Globus pallidus (tissue), 1 donor: ENCODE data around the gene CCK.

Source experiments
- DNase-seq: peaks from one replicate; pipeline ENCODE4 v3.0.0-alpha.2; 2015; ENCODE audit warnings: low spot score

CCK gene

GRCh38 chr3:42267878-42268277 lies 1.9 kb upstream of the CCK start:
- no peak for DNase-seq

DNA sequence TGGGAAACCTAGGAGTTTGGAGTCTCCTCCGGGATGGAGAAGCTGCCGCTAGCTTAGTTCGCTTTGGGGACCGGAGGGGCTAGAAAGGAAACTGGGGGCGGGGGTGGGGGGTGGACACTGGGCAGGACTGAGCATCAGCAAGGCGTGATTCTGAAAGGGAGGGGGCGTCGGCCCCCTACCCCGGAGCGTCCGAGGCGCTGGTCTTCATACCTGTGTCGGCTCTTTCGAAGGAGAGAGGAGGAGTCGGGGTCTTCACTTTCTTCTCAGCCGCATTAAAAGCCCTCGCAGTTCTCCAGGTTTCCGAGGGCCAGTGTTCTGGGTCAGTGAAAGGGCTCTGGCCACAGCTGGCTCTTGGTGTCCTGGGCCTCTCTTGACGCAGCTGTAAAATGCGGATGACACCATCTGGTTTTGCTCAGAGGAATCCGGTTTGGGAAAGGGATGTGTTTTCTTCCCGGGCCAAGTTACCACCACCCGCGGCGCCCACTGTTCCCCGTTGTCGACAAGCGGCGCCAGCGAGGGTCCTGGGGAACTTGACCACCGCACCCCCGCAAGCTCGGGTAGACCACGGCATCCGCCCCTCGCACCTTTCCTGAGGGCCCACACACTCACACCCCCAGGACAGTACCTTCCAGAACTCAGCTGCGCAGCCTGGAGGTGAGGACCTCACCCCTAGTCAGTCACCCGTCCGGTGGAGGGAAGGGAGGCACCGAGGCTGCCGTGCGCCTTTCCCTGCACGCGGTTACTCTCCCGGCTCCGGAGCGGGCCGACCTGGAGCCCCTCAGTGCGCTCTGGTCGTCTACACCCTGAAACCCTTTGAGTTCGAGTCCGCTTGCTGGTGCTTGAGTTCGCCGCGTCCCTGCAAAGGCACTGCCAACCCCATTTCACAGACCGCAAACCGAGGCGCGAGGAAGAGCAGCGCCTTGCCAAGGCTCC lies 660 bp downstream of the CCK start:
- DNase-seq, result no peak

GRCh38 chr3:42264399-42265058 lies 1.5 kb downstream of the CCK start:
- DNase-seq, result no peak

DNA sequence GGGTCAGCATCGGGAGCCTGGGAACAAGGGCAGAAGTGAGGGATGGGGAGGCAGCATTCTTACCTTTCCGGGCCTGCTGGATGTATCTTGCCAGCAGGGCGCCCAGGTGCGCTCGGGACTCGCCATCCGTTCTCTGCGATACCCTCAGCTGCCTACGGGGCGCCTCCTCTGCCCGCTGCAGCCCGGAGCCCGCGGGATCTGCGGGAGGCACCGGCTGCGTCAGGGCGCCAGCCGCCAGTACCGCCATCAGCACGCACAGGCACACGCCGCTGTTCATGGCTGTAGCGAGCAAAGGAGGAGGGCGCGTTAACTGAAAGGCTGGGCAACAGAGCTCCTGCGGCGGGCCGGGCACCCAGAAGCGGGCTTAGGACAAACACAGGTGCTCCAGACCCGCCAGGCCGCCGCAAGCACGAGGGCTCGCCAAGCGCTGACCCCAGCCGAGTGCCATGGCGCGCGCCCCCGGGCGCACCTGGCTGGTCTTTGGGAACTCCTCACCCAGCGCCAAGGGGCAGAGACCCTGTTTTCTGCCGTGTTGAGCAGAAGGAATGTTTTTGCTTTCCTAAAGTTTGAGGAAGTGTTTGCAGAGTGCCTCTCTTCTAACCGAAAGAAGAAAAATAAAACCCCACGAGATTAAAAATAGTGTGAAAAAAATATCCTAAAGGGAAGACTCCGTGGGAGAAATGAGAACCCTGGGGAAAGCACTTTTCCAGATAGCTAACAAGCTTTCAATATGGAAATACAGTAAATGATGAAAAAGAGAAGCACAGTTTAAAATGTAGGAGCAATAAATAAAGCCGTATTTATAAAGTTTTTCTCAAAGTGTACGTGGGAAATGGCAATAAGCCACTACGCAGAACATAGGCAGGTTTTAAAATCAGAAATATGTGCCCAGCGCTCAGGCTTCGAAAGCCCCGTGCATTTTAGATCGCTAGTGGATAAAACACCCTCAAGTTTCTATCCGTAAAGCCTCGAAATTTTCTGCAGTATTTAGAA lies 2.3 kb downstream of the CCK start:
- no peak for DNase-seq

GRCh38 chr3:42262525-42262924 lies 3.5 kb downstream of the CCK start:
- no peak for DNase-seq

DNA sequence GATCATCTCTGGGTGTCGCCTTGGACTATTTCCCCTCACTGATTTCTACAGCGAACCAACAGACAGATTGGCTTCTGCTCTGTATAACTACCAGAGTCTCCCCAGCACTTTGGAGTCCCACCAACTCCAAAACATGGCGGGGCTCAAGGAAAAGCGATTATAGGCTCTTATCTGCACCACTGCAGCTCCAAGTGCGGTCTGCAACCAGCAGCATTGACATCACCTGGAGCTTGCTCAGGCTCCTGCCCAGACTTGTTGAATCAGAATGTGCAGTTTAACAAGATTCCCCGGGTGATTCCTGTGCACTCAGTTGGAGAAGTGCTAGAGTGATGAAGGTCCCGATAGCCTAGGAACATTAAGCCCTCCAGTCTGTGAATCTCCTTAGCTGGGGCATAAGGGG lies 9.0 kb downstream of the CCK start:
- DNase-seq, result no peak

DNA sequence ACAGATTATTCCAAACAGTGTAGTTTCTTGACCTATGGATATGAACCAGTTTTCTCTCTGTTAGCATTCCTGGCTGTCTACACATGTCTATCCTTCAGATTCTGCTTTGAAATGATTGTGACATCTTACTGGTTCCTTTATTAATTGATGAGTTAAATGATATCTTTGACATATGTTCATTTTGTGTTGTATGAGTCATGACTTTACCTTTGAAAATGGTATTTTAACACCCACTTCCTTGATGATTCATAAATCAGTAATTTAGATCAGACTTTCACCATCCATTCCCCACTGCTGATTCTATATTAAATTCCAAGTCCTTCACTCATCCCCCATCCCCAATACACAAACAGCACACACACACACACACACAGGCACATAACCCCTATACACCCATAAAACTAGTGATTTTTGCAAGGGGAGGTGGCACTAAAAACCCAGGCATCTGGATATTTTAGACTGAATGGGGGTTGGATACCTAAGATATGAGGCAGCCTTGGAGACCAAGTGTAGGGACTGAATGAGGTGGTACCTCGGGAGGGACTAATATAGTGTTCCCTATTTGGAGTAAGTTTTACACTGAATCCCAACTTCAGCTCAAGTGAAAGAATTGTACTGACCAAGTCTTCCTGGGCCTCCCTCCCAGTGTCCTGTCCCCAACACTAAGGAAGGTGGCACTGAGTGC lies 9.7 kb downstream of the CCK start:
- DNase-seq, result no peak

DNA sequence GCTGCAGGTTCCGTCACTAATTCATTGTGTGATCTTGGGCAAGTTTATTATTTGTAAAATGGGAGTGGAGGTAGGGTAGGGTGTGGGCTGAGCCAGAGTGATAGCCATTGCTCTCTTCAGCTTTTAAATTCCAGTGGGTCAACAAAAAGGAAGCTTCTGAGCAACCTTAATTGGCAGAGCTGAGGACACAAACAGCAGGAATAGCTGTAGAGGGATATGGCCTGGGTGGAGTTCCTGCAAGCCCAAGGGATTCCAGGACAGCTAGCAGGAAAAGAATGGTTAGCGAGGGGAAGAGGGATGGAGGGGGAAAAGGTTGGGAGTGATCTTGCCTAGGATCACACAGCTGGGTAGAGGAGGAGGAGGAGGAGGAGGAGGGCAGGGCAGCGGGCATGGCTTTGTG lies 11.4 kb downstream of the CCK start:
- no peak for DNase-seq

DNA sequence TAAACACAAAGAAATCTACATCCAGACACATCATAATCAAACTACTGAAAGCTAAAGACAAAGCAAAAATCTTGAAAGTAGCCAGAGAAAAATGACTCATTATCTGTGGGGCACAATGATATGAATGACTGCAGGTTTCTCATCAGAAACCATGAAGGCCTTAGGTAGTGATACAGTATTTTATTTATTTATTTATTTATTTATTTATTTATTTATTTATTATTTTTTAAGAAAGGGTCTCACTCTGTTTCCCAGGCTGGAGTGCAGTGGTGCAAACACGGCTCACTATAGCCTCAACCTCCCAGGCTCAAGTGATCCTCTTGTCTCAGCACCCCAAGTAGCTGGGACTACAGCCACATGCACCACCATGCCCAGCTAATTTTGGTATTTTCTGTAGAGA lies 15.2 kb downstream of the CCK start:
- no peak for DNase-seq

DNA sequence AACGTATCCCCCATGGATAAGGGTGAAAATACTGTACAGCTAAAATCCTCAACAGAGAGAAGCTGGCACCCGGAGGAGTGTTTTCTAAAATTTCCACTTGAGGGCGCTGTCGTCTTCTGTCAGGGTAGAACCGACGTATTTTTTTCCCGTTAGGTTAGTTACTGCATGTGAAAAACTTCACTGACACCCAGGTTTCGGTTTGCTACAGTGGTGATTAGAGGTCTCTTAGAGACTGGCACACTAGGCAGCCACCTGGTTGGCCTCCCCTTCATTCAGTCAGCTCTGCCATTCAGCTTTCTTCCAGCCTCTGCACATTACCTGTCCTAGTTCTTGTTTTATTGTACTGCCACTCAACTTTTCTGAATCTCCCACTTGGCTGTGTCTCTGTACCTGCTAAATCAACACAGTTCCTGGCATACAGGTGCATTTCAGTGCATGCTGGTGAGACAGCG lies 18.4 kb downstream of the CCK start:
- peak; percentile 53 for DNase-seq

- no peak for DNase-seq
These were observed 19.9 kb downstream of the CCK start for GRCh38 chr3:42246091-42246490.

- no peak for DNase-seq
These were observed 29.4 kb downstream of the CCK start for GRCh38 chr3:42236611-42237010.

DNA sequence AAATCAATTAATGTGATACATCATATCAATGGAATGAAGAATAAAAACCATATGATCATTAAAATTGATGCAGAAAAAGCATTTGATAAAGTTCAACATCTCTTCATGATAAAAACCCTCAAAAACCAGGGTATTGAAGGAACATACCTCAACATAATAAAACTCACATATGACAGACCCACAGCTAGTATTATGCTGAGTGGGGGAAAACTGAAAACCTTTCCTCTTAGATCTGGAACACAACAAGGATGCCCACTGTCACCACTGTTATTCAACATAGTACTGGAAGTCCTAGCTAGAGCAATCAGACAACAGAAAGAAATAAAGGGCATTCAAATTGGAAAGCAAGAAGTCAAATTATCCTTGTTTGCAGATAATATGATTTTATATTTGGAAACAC lies 30.5 kb downstream of the CCK start:
- no peak for DNase-seq

DNA sequence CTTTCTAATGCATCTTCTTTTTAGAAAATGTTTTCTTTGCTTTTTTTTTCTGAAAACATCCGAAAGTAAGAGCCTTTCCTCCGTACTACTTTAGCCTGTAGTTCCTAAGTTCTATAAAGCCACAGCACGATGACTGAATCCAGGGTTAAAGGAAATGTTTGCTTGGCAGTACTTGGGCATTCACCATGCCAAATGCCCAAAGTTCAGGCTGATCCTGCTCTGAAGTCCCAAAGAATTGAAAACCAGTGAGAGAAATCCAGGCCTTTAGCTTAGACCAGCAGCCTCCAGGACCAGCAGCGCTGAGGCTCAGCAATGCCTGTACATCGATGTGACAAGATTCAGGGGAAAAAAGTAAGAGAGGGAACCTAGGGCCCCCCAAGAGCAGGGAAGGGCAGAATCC lies 35.1 kb downstream of the CCK start:
- DNase-seq, result no peak

GRCh38 chr3:42229942-42230688 lies 35.9 kb downstream of the CCK start:
- DNase-seq, result peak; percentile 38

GRCh38 chr3:42229266-42229941 lies 36.6 kb downstream of the CCK start:
- DNase-seq, result no peak

DNA sequence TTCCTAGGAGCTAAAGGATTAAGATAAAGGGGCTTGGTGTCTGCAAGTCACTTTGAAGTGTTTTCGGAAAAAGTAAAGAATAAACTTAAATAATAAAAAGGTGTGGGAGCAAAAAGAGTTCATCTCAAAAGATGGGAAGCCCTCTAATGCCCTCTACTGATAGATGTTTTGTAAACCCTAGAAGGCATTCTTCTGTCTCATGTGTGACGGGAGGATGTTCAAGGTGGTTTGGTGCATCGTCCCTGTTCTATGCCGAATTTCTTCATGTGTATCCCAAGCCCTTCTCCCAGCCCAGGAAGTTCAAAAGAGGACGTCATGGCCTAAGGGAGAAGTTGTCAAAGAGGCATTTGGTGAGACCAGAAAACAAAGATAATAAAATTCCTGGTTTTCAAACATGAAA lies 37.2 kb downstream of the CCK start:
- no peak for DNase-seq

DNA sequence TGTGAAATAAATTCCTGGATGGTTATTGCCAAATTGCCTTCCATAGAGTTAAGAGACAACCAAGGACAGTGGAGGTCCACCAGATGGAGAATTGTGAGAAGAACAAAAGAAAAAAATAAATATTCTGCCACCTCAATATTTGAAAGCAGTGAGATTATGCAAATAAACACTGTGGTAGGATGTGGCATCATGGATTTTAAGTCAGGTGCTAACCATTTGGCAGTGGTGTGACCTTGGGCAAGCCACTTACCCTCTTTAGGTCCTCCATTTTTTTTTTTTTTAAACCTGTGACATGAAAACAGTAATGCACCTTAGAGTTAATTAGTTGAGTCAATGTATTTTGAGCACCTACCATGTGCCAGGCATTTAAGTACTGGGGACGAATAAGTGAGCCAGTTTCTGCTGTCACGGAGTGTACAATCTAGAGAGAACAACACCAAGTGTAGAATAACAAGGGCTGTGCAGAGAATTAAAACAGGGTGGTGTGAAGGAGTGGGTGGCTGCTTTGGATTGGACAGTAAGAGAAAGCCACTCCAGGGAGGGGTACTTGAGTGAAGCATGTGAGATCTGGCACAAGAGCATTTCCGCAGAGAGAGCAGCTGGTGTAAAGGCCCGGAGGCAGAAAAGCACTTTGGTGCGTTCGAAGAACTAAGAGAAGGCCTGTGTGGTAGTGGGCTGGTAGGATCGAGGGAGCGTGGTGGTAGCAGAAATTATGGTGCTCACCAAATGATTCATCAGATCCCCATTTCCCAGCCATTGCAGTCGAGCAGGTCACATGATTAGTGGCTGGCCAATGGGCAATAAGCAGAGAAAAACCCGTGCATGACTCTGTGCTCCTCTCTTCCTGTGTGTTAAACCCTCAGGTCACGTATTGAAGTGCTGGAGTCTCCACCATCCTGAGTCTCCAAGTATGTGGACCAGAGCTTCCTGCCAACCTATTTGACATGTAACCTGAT lies 39.2 kb downstream of the CCK start:
- no peak for DNase-seq
